ENCODE data around the gene HTR3C. TPM values are rescaled to one million over a fixed set of nuclear protein-coding genes. Genes with fewer than 3 reads are reported as not detected.

HTR3C gene
- total RNA-seq, 1 experiment from 2014 or later: not detected

DNA sequence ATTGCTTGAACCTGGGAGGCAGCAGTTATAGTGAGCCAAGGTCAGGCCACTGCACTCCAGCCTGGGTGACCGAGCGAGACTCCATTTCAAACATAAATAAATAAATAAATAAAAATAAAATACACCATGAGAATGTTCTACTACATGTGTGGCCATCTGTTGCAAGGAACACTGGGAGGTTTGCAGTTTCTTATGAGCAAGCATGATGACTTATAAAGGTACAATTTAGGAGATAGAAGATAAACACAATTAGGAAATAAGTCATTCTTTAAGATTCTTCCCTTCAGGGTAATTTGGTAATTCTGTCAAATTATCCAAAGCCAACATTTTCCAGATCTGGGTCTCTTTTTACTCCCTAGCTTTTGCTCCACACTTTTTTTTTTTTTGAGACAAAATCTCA is 13.4 kb downstream of the HTR3C start:
- Histone ChIP-seq H3K4me1 (ENCODE audit: control insufficient read depth in 1 of 2, insufficient read depth in 2 of 2, low read length in 2 of 2) (no peaks in the 10 kb centered on the region), H3K79me2 (ENCODE audit: insufficient read depth, low read length) (no peaks in the 10 kb centered on the region), H3K9me2 (ENCODE audit: insufficient read depth) (no peaks in the 10 kb centered on the region), H3K9ac (ENCODE audit: low read length) (no peak overlapping the region), H3K4me3 (replicated peaks in 1 of 2; ENCODE audit: low read depth in 1 of 2, low read length in 2 of 2) (no peak overlapping the region), H3K36me3 (ENCODE audit: control insufficient read depth in 1 of 2, insufficient read depth in 2 of 2, low read length in 2 of 2) (no peaks in the 10 kb centered on the region), H4K20me1 (ENCODE audit: insufficient read depth) (no peaks in the 10 kb centered on the region), H3K9me3 (ENCODE audit: control insufficient read depth in 1 of 2, insufficient read depth in 1 of 2, low read depth in 1 of 2, low read length in 2 of 2) (no peaks in the 10 kb centered on the region), H3K27ac (ENCODE audit: low read depth, low read length) (no peak overlapping the region), H3K27me3 (ENCODE audit: insufficient read depth, low read length) (no peaks in the 10 kb centered on the region), H3K4me2 (ENCODE audit: low read length) (no peak overlapping the region), H2AFZ (ENCODE audit: low read depth, low read length, poor library complexity, severe bottlenecking) (no peak overlapping the region)
- TF ChIP-seq POLR2AphosphoS5 (IDR thresholded peaks at IDR 0.05; ENCODE audit: low read depth, low read length) (no peak), JUND (IDR thresholded peaks at IDR 0.05) (no peak), EZH2phosphoT487 (IDR thresholded peaks at IDR 0.05; ENCODE audit: borderline replicate concordance) (no peak), TCF7L2 (IDR thresholded peaks at IDR 0.05; ENCODE audit: borderline replicate concordance, extremely low read depth, insufficient read depth, insufficient read length) (no peak)
- no TSS peak for BruUV-seq (replicated peaks)
- POLR2A ChIA-PET: no interaction called here
- RAD21 ChIA-PET (ENCODE audit: low non-redundant PET in 1 of 2, low total read pairs in 2 of 2, uncharacterized antibody in 2 of 2, unreplicated experiment in 2 of 2): no interaction called here
- DNase-seq (ENCODE audit: low read depth, low spot score) (no peak), ATAC-seq (no peak)
- intact Hi-C loops (cut with micrococcal nuclease): no loop called here
- CTCF ChIA-PET: no interaction called here

DNA sequence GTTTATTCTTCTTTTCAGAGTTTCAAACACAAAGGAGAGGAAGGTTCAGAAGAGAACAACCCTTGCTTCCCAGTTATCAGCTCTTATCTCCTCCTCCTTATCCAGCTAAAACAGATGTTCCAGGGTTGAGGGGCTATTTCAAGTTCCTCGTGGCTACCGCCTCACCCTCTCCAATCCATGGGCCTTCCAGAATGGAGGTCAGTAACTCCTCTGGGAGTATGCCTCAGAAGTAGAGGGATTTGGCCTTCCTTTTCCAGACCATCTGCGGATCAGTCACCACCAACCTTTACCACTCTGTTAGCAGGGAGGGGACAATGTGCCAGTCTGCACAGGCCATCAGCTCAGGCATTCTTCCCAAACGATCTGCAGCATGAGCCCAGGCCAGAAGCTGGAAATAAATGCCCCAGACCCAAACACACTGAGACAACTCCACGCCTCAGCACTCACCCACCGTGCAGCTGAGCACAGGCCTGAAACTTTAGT is 14.8 kb downstream of the HTR3C start:
- no TSS peak for BruUV-seq (replicated peaks)
- H3K79me2 ChIP-seq (ENCODE audit: insufficient read depth, low read length): no peaks in the 10 kb centered on the region
- ChIA-PET RAD21 (ENCODE audit: low non-redundant PET in 1 of 2, low total read pairs in 2 of 2, uncharacterized antibody in 2 of 2, unreplicated experiment in 2 of 2) (no interaction called here), CTCF (no interaction called here), POLR2A (interaction anchor here (0.6 kb wide), 1 partner anchor 47 kb away, joined by 4 read pairs; no protein-coding TSS in a partner anchor)
- no peaks in the 10 kb centered on the region for H3K9me3 ChIP-seq (ENCODE audit: control insufficient read depth in 1 of 2, insufficient read depth in 1 of 2, low read depth in 1 of 2, low read length in 2 of 2)
- no peaks in the 10 kb centered on the region for H3K36me3 ChIP-seq (ENCODE audit: control insufficient read depth in 1 of 2, insufficient read depth in 2 of 2, low read length in 2 of 2)
- no peaks in the 10 kb centered on the region for H4K20me1 ChIP-seq (ENCODE audit: insufficient read depth)
- no peak overlapping the region for H3K9ac ChIP-seq (ENCODE audit: low read length)
- intact Hi-C loops (cut with micrococcal nuclease): no loop called here
- no peak overlapping the region for H3K4me2 ChIP-seq (ENCODE audit: low read length)
- H3K4me1 ChIP-seq (ENCODE audit: control insufficient read depth in 1 of 2, insufficient read depth in 2 of 2, low read length in 2 of 2): no peaks in the 10 kb centered on the region
- H2AFZ ChIP-seq (ENCODE audit: low read depth, low read length, poor library complexity, severe bottlenecking): no peak overlapping the region
- no peak overlapping the region for H3K4me3 ChIP-seq (replicated peaks in 1 of 2; ENCODE audit: low read depth in 1 of 2, low read length in 2 of 2)
- no peak overlapping the region for H3K27ac ChIP-seq (ENCODE audit: low read depth, low read length)
- DNase-seq (ENCODE audit: low read depth, low spot score) (no peak), ATAC-seq (no peak)
- no peaks in the 10 kb centered on the region for H3K9me2 ChIP-seq (ENCODE audit: insufficient read depth)
- TF ChIP-seq, protein P1, sequence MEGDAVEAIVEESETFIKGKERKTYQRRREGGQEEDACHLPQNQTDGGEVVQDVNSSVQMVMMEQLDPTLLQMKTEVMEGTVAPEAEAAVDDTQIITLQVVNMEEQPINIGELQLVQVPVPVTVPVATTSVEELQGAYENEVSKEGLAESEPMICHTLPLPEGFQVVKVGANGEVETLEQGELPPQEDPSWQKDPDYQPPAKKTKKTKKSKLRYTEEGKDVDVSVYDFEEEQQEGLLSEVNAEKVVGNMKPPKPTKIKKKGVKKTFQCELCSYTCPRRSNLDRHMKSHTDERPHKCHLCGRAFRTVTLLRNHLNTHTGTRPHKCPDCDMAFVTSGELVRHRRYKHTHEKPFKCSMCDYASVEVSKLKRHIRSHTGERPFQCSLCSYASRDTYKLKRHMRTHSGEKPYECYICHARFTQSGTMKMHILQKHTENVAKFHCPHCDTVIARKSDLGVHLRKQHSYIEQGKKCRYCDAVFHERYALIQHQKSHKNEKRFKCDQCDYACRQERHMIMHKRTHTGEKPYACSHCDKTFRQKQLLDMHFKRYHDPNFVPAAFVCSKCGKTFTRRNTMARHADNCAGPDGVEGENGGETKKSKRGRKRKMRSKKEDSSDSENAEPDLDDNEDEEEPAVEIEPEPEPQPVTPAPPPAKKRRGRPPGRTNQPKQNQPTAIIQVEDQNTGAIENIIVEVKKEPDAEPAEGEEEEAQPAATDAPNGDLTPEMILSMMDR (IDR thresholded peaks at IDR 0.05 in 2 of 3, conservative IDR thresholded peaks at IDR 0.05 in 1 of 3; ENCODE audit: borderline replicate concordance in 1 of 3, insufficient read depth in 1 of 3, low read depth in 2 of 3, low read length in 2 of 3): no peak
- TF ChIP-seq, protein P2, sequence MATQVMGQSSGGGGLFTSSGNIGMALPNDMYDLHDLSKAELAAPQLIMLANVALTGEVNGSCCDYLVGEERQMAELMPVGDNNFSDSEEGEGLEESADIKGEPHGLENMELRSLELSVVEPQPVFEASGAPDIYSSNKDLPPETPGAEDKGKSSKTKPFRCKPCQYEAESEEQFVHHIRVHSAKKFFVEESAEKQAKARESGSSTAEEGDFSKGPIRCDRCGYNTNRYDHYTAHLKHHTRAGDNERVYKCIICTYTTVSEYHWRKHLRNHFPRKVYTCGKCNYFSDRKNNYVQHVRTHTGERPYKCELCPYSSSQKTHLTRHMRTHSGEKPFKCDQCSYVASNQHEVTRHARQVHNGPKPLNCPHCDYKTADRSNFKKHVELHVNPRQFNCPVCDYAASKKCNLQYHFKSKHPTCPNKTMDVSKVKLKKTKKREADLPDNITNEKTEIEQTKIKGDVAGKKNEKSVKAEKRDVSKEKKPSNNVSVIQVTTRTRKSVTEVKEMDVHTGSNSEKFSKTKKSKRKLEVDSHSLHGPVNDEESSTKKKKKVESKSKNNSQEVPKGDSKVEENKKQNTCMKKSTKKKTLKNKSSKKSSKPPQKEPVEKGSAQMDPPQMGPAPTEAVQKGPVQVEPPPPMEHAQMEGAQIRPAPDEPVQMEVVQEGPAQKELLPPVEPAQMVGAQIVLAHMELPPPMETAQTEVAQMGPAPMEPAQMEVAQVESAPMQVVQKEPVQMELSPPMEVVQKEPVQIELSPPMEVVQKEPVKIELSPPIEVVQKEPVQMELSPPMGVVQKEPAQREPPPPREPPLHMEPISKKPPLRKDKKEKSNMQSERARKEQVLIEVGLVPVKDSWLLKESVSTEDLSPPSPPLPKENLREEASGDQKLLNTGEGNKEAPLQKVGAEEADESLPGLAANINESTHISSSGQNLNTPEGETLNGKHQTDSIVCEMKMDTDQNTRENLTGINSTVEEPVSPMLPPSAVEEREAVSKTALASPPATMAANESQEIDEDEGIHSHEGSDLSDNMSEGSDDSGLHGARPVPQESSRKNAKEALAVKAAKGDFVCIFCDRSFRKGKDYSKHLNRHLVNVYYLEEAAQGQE (IDR thresholded peaks at IDR 0.05; ENCODE audit: low read depth): no peak
- TF ChIP-seq FOSL1 (IDR thresholded peaks at IDR 0.05; ENCODE audit: low read depth): no peak
- no peak for TF ChIP-seq JUND (IDR thresholded peaks at IDR 0.05)
- TF ChIP-seq EGR1 (IDR thresholded peaks at IDR 0.05; ENCODE audit: low read depth): no peak
- TF ChIP-seq ZFX (IDR thresholded peaks at IDR 0.05): no peak
- no peak for TF ChIP-seq SIN3A (IDR thresholded peaks at IDR 0.05; ENCODE audit: low read depth)
- TF ChIP-seq TCF7L2 (IDR thresholded peaks at IDR 0.05; ENCODE audit: borderline replicate concordance, extremely low read depth, insufficient read depth, insufficient read length): no peak
- TF ChIP-seq EZH2 (IDR thresholded peaks at IDR 0.05): no peak
- no peak for TF ChIP-seq YY1 (IDR thresholded peaks at IDR 0.05; ENCODE audit: extremely low read depth, insufficient replicate concordance, low read depth, low read length)
- no peak for TF ChIP-seq CEBPB (IDR thresholded peaks at IDR 0.05; ENCODE audit: low read depth)
- TF ChIP-seq POLR2AphosphoS5 (IDR thresholded peaks at IDR 0.05; ENCODE audit: low read depth, low read length): no peak
- TF ChIP-seq RAD21 (IDR thresholded peaks at IDR 0.05; ENCODE audit: low read depth): no peak
- H3K27me3 ChIP-seq (ENCODE audit: insufficient read depth, low read length): no peaks in the 10 kb centered on the region
